ENCODE results near the gene SLCO2A1. TPM values are rescaled to one million over a fixed set of nuclear protein-coding genes. Genes with fewer than 3 reads are reported as not detected.

The SLCO2A1 gene
- total RNA-seq = 0.05 and 0.35 TPM in 2 replicates

DNA sequence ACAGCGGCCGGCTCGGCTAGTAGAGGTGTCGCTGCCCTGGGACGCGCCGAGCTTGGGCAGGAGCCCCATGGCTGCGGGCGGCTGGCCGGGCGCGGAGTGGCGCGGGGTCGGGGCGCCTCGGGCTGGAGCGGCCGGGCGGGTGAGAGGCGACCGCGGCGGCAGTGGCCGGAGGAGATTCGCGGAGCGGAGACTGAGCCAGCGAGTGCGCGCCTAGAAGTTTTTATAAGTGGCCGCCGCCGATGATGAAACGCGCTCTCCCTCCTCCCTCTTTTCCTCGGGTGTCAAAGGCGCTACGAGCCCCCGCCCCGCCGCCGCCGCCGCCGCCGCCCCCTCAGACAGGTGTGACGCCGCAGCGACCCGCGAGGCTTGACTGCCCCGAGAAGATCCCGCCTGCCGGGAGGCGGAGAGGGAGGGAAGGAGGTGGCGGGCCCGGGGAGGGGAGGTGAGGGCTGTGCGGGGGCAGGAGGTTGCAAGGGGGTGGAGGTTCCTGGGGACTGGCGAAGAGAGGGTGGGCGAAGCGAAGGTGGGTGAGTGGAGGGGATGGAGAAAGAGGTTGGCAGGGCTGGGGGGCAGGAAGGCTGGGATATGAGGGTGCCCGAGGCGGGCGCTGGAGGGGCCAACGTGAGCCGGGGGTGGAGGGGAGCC is at the start of gene SLCO2A1:
TSS of gene SLCO2A1 (minus strand) at position 192 of the 645 bp plus-strand sequence. CDS start at position 69, 123 bp downstream.

DNA sequence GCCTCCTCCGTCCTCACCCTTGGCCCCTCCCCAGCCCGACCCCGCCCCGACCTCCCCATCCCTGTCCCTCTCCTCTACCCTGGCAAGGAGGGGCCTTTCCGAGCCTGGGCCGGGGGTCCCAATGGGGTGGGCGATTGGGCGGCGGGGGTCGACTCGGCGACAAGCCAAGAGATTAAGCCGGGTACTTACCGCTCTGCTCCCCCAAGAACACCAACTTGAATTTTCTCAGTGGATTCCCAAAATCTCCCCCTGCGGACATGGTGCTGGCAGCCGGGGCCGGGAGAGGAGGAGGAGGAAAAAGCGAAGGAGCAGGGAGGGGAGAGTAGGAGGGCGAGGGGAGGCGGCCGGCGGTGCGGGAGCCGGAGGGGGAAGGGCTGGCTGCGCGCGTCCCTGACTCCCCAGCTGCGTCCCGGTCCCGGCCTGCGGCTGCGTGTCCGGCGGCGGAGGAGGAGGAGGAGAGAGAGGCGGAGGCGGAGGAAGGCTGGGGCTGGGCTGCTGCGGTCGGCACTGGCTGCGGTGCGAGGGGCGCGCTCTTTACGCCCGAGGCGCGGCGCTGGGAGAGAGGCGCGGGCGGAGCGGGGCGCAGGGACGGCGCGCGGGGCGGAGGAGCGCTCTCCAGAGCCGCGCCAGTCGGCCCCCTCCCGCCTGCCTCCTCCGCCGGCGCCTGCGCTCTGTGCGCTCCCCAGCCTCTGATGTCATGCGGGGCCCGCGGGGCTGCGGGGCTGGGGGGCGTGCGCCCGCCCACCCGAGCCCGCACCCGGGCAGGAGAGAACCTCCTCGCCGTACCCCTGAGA is 134.3 kb downstream of the SLCO2A1 start, which contains the start of gene RAB6B:
TSS of gene RAB6B (minus strand) at position 675 of the 794 bp plus-strand sequence. CDS start at position 259, 416 bp downstream.

Other genes with a start within 250 kb of the SLCO2A1 start
- 27.7 and 40.0 TPM in 2 replicates for gene SRPRB, start 224.1 kb downstream of the SLCO2A1 start, total RNA-seq
- gene RAB6B, start 134.0 kb downstream of the SLCO2A1 start, total RNA-seq = 0.05 and 0.35 TPM in 2 replicates
- 35.6 and 52.1 TPM in 2 replicates for gene RYK, start 220.9 kb upstream of the SLCO2A1 start, total RNA-seq

All from airway epithelial cell (primary cell).